HG02678 (cell line): Measurements from ENCODE around the gene TSKU.
"Not testable (repeated sequence)": the region's sequence is repeated elsewhere in the genome, so short reads cannot be mapped to it uniquely, and the experiment has no call there.

Experiments used
- ATAC-seq: cut with Tn5 transposase; IDR thresholded peaks from one replicate; pipeline ENCODE4 v1.9.1; 2021; ENCODE audit warnings: mild to moderate bottlenecking, moderate library complexity; ENCODE audit not compliant: unreplicated experiment

TSKU gene

DNA sequence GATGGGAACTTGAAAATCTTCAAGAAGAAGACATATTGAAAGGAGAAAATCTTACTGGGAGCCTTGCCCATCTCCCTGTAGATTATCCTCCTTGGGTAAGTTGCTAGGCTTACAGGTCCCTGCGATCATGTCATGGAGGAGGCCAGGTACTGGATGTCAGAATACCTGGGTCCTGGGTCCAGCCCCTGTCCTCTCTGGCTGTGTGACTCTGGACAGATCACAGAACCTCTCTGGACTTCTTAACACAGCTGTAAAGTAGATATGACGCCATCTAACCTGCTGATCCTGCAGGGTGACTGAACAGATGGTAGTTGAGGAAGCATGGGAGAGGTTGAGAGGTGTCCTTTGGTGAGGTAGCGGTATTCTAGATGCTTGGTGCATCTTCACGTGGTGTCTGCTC, 4.1 kb downstream of the TSKU start:
- ATAC-seq: no peak

GRCh38 chr11:76787911-76788596, 4.9 kb downstream of the TSKU start:
- ATAC-seq: no peak

DNA sequence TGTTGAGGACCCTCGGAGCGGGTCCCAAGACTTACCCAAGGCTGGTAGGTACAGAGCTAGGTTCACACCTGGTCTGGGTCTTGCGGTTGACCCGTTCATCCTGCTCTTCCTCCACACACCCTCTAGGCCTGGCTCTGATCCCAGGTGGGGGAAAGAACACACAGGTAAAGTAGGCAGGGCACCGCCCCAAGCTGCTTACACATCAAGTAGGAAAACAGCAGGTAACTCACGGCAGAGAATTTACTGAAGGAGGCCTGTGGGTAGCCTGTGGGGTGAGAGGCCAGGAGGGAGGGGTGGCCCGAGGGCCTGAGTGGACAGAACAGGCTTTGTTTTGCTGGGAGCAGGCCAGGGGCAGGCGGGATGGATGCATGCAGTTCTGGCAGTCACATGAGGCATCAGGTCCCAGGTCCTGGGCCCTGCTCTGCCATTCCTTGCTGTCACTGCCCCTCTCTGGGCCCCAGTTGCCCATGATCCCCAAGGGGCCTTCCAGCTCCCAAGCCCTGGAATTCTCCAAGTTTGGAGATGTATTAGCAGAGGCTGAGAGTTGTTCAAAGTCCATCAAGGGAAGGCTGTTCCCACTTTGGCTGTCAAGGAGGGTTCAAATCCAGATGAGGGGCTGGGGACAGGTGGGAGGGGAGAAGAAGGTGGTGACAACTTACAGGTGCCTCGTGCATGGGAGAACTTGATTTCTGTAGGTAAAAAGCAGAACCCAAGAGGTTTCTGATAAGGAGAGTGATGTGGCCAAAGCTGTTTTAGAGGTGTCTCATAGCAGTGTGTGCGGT, 5.7 kb downstream of the TSKU start:
- no peak for ATAC-seq

GRCh38 chr11:76789443-76789719, 6.2 kb downstream of the TSKU start:
- no peak for ATAC-seq

DNA sequence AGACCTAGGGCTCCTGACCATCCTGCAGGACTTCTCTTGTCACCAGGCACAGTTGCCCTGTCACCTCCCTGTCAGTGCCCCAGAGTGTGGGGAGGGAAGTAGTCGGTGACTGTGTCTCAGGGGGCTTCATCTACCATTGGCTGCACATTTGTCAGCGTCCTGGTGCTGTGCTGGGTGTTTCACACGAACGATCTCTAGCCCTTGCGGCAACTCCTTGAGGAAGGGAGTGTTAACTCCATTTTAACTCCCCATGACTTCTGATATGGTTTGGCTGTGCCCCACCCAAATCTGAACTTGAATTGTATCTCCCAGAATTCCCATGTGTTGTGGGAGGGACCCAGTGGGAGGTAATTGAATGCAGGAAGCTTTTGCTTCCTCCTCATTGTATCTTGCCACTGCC, 7.1 kb downstream of the TSKU start:
- no peak for ATAC-seq

DNA sequence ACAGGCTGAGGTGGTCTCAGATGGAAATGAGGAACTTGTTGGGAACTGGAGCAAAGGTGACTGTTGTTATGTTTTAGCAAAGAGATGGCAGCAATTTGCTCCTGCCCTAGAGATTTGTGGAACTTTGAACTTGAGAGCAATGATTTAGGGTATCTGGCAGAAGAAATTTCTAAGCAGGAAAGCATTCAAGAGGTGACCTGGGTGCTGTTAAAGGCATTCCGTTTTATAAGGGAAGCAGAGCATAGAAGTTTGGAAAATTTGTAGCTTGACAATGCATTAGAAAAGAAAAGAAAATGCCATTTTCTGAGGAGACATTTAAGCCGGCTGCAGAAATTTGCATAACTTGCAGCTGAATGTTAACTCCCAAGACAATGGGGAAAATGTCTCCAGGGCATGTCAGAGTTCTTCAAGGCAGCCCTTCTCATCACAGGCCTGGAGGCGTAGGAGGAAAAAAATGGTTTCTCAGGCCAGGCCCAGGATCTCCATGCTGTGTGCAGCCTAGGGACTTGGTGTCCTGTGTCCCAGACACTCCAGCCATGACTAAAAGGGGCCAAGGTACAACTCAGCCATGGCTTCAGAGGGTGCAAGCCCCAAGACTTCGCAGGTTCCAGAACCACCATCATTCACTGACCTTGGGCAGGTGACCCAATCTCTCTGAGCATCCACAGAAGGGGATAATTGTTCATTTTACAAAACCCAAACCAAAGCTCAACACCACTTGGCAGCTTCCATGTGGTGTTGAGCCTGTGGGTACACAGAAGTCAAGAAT, 8.0 kb downstream of the TSKU start:
- ATAC-seq: not testable (repeated sequence)

- ATAC-seq: no peak
These were observed 8.7 kb downstream of the TSKU start for GRCh38 chr11:76791861-76792260.

GRCh38 chr11:76792505-76793264, 9.5 kb downstream of the TSKU start:
- ATAC-seq: no peak

DNA sequence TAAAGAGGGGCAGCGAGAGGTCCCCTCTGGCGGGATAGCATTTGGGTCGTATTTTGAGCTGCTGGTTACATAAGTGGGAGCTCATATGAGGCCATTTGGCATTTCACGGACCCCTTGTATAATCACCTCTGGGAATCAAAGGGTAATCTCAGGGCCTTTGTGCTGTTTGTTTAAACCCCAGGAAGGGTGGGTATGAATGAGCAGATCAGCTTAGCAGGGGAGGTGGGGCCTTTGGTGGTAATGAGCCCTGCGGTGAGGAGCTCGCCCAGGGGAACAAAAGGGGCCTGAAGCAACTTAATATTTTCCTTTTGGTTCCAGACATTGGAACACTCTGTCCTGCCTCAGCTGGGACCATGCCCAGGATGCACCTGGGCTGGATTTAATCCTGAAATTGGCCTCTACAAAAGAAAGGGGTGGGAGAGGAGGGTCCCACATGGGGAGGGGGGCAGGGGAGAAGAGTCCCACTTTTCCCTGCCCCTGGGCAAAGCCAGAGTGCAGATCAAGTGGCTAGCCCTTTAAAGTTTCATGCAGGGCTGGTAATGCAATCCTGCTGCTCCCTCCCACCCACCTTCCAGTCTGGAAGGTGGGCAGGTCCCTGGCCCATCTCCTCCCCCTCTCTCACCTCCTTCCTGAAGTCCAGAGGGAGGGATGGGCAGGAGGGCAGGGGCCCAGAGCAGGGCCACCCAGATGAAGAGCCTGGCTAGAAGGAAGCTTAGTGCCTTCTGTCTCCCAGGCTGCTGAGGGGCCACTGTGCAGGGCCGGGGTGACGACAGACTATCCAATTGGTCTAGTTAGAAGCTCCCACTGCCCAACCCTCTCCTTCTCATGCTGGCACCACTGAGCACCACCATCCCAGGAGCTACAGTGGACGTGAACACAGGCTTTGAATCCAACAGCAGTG, 10.5 kb downstream of the TSKU start:
- ATAC-seq: no peak

- no peak for ATAC-seq
These were observed 11.5 kb downstream of the TSKU start for GRCh38 chr11:76794371-76795289.

DNA sequence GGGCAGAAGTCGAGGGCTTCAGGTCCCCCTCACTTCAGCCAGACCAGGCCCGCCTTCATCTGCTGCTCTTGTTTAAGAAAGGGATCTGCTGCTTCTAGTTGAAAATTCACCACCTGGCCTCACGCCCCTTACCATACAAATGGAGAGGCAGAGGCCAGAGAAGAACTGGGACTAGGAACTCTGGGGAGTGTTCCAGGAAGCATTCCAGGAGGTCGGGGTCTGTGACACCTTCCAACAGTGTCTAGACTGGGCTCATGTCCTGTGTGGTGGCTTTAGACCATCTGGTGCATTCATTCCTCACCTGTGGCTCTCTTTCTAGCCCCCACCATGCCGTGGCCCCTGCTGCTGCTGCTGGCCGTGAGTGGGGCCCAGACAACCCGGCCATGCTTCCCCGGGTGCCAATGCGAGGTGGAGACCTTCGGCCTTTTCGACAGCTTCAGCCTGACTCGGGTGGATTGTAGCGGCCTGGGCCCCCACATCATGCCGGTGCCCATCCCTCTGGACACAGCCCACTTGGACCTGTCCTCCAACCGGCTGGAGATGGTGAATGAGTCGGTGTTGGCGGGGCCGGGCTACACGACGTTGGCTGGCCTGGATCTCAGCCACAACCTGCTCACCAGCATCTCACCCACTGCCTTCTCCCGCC, 12.3 kb downstream of the TSKU start:
- no peak for ATAC-seq

DNA sequence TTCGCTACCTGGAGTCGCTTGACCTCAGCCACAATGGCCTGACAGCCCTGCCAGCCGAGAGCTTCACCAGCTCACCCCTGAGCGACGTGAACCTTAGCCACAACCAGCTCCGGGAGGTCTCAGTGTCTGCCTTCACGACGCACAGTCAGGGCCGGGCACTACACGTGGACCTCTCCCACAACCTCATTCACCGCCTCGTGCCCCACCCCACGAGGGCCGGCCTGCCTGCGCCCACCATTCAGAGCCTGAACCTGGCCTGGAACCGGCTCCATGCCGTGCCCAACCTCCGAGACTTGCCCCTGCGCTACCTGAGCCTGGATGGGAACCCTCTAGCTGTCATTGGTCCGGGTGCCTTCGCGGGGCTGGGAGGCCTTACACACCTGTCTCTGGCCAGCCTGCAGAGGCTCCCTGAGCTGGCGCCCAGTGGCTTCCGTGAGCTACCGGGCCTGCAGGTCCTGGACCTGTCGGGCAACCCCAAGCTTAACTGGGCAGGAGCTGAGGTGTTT, 12.8 kb downstream of the TSKU start:
- ATAC-seq: no peak

GRCh38 chr11:76796511-76797198, 13.5 kb downstream of the TSKU start:
- ATAC-seq: no peak

DNA sequence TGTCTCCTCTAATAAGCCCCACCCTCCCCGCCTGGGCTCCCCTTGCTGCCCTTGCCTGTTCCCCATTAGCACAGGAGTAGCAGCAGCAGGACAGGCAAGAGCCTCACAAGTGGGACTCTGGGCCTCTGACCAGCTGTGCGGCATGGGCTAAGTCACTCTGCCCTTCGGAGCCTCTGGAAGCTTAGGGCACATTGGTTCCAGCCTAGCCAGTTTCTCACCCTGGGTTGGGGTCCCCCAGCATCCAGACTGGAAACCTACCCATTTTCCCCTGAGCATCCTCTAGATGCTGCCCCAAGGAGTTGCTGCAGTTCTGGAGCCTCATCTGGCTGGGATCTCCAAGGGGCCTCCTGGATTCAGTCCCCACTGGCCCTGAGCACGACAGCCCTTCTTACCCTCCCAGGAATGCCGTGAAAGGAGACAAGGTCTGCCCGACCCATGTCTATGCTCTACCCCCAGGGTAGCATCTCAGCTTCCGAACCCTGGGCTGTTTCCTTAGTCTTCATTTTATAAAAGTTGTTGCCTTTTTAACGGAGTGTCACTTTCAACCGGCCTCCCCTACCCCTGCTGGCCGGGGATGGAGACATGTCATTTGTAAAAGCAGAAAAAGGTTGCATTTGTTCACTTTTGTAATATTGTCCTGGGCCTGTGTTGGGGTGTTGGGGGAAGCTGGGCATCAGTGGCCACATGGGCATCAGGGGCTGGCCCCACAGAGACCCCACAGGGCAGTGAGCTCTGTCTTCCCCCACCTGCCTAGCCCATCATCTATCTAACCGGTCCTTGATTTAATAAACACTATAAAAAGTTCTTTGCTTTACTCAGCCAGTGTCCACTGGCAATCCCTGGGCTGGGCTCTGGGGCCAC, 14.4 kb downstream of the TSKU start:
- no peak for ATAC-seq

GRCh38 chr11:76798202-76798581, 15.0 kb downstream of the TSKU start:
- ATAC-seq: no peak

GRCh38 chr11:76798671-76799065, 15.5 kb downstream of the TSKU start:
- no peak for ATAC-seq
